ENCODE measurements around the gene GLRX.

GLRX gene

GRCh38 chr5:95839658-95840057 lies 17.1 kb upstream of the GLRX start:
- TF ChIP-seq TEAD4 (IDR thresholded peaks at IDR 0.05) (no peak), NFIC (IDR thresholded peaks at IDR 0.05) (no peak), CREB1 (IDR thresholded peaks at IDR 0.05; ENCODE audit: low read depth) (no peak)

- TF ChIP-seq NFIC (IDR thresholded peaks at IDR 0.05): no peak
- no peak for TF ChIP-seq TAF1 (IDR thresholded peaks at IDR 0.05; ENCODE audit: low read depth)
- no peak for TF ChIP-seq EGR1 (IDR thresholded peaks at IDR 0.05)
- TF ChIP-seq YY1 (IDR thresholded peaks at IDR 0.05; ENCODE audit: low read depth): no peak
- no peak for TF ChIP-seq RAD21 (IDR thresholded peaks at IDR 0.05; ENCODE audit: low read depth)
- TF ChIP-seq, protein P1, sequence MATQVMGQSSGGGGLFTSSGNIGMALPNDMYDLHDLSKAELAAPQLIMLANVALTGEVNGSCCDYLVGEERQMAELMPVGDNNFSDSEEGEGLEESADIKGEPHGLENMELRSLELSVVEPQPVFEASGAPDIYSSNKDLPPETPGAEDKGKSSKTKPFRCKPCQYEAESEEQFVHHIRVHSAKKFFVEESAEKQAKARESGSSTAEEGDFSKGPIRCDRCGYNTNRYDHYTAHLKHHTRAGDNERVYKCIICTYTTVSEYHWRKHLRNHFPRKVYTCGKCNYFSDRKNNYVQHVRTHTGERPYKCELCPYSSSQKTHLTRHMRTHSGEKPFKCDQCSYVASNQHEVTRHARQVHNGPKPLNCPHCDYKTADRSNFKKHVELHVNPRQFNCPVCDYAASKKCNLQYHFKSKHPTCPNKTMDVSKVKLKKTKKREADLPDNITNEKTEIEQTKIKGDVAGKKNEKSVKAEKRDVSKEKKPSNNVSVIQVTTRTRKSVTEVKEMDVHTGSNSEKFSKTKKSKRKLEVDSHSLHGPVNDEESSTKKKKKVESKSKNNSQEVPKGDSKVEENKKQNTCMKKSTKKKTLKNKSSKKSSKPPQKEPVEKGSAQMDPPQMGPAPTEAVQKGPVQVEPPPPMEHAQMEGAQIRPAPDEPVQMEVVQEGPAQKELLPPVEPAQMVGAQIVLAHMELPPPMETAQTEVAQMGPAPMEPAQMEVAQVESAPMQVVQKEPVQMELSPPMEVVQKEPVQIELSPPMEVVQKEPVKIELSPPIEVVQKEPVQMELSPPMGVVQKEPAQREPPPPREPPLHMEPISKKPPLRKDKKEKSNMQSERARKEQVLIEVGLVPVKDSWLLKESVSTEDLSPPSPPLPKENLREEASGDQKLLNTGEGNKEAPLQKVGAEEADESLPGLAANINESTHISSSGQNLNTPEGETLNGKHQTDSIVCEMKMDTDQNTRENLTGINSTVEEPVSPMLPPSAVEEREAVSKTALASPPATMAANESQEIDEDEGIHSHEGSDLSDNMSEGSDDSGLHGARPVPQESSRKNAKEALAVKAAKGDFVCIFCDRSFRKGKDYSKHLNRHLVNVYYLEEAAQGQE (IDR thresholded peaks at IDR 0.05; ENCODE audit: low read depth): no peak
- no peak for TF ChIP-seq ZBTB7A (IDR thresholded peaks at IDR 0.05; ENCODE audit: low read depth)
- no peak for TF ChIP-seq CREB1 (IDR thresholded peaks at IDR 0.05; ENCODE audit: low read depth)
- no peak for TF ChIP-seq TCF12 (IDR thresholded peaks at IDR 0.05; ENCODE audit: low read depth)
These were observed 16.0 kb upstream of the GLRX start for GRCh38 chr5:95838556-95838955.

- no peak for TF ChIP-seq CEBPB (IDR thresholded peaks at IDR 0.05)
- no peak for TF ChIP-seq CREB1 (IDR thresholded peaks at IDR 0.05; ENCODE audit: low read depth)
- TF ChIP-seq, protein P1 (IDR thresholded peaks at IDR 0.05; ENCODE audit: low read depth): no peak
- no peak for TF ChIP-seq RAD21 (IDR thresholded peaks at IDR 0.05; ENCODE audit: low read depth)
- TF ChIP-seq FOXM1 (IDR thresholded peaks at IDR 0.05; ENCODE audit: borderline replicate concordance, low read depth): no peak
- TF ChIP-seq, protein P2, sequence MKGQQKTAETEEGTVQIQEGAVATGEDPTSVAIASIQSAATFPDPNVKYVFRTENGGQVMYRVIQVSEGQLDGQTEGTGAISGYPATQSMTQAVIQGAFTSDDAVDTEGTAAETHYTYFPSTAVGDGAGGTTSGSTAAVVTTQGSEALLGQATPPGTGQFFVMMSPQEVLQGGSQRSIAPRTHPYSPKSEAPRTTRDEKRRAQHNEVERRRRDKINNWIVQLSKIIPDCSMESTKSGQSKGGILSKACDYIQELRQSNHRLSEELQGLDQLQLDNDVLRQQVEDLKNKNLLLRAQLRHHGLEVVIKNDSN (IDR thresholded peaks at IDR 0.05): no peak
- TF ChIP-seq TCF12 (IDR thresholded peaks at IDR 0.05; ENCODE audit: low read depth): no peak
- TF ChIP-seq TAF1 (IDR thresholded peaks at IDR 0.05; ENCODE audit: low read depth): no peak
- no peak for TF ChIP-seq EP300 (IDR thresholded peaks at IDR 0.05; ENCODE audit: borderline replicate concordance)
- no peak for TF ChIP-seq NFIC (IDR thresholded peaks at IDR 0.05)
- no peak for TF ChIP-seq MAX (IDR thresholded peaks at IDR 0.05)
- TF ChIP-seq EGR1 (IDR thresholded peaks at IDR 0.05): no peak
- TF ChIP-seq YY1 (IDR thresholded peaks at IDR 0.05; ENCODE audit: low read depth): no peak
- TF ChIP-seq TEAD4 (IDR thresholded peaks at IDR 0.05): no peak
- no peak for TF ChIP-seq ZBTB7A (IDR thresholded peaks at IDR 0.05; ENCODE audit: low read depth)
These were observed 15.5 kb upstream of the GLRX start for GRCh38 chr5:95838001-95838520.

DNA sequence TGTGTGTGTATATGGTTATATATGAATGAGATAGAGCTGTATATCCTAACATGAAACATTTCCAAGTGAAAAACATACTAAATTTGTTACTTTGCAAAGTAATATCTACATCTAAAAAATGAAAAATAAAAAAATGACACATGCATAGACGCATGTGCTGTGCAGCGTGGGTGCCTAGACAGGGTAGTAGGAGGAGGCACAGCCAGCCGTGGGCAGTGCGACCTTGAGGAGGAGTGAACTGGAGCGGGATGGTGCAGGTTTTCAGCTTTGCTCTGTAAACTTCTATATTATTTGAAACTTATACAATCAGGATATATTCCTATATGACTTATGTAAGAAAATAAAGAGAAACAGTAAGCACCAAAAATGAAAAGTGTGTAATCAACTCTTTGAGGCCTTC lies 15.0 kb upstream of the GLRX start:
- TF ChIP-seq MAX (IDR thresholded peaks at IDR 0.05) (no peak), TEAD4 (IDR thresholded peaks at IDR 0.05) (no peak), CEBPB (IDR thresholded peaks at IDR 0.05) (no peak), ZBTB7A (IDR thresholded peaks at IDR 0.05; ENCODE audit: low read depth) (no peak), TCF12 (IDR thresholded peaks at IDR 0.05; ENCODE audit: low read depth) (no peak)
- TF ChIP-seq, protein P2 (IDR thresholded peaks at IDR 0.05): no peak

GRCh38 chr5:95836544-95836943 lies 14.0 kb upstream of the GLRX start:
- TF ChIP-seq RAD21 (IDR thresholded peaks at IDR 0.05; ENCODE audit: low read depth) (no peak), TCF12 (IDR thresholded peaks at IDR 0.05; ENCODE audit: low read depth) (no peak), CREB1 (IDR thresholded peaks at IDR 0.05; ENCODE audit: low read depth) (no peak), CEBPB (IDR thresholded peaks at IDR 0.05) (no peak), ZBTB7A (IDR thresholded peaks at IDR 0.05; ENCODE audit: low read depth) (no peak), NFIC (IDR thresholded peaks at IDR 0.05) (no peak)
- TF ChIP-seq, protein P2 (IDR thresholded peaks at IDR 0.05): no peak

DNA sequence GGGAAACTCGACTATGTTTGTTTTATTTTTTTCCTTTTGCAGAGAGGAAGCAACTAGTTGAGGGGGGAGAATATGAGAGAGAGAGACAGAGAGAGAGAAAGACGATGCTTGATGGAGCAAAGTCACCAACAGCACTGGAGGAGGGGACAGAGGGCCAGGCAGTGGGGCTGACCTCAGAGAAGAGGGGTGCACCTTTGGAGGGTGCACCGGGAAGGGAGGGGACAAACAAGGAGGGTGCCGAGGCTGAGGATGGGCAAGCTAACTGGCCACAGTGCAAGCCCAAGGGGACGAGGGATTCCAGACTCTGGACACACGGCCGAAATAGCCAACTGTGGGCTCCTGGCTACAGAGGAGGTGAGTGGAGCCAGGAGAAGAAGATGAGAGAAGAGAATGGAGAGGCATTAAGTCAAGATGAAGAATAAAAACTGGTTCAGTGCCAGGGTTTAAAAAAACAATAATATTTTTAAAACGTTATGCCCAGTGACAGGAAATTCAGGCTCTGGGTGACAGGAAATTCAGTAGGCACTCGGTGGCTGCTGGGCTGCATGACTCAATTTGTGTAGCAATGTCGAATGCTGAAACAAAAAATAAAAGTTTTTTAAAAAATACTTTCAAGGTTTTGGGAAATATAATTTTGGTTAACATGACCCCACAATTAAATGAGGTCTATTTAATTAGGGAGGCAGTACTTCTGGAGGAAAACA lies 13.3 kb upstream of the GLRX start:
- no peak for TF ChIP-seq TEAD4 (IDR thresholded peaks at IDR 0.05)
- no peak for TF ChIP-seq RAD21 (IDR thresholded peaks at IDR 0.05; ENCODE audit: low read depth)
- TF ChIP-seq CREB1 (IDR thresholded peaks at IDR 0.05; ENCODE audit: low read depth): no peak
- TF ChIP-seq ZBTB7A (IDR thresholded peaks at IDR 0.05; ENCODE audit: low read depth): no peak
- TF ChIP-seq EGR1 (IDR thresholded peaks at IDR 0.05): no peak
- TF ChIP-seq MAX (IDR thresholded peaks at IDR 0.05): no peak
- TF ChIP-seq CEBPB (IDR thresholded peaks at IDR 0.05): no peak
